Limb (tissue), 2 donors: ENCODE data around the gene GNB1.
"Not testable (repeated sequence)": the region's sequence is repeated elsewhere in the genome, so short reads cannot be mapped to it uniquely, and the experiment has no call there.

Experiments
- DNase-seq, 2 donors: peaks; one replicate each; pipeline ENCODE4 v3.0.0-alpha.2; 2016; ENCODE audit errors: extremely low spot score in 2 of 2

Gene GNB1

GRCh38 chr1:1891349-1892078 lies 627 bp upstream of the GNB1 start:
- peak in 1 of 2 donors; percentile 66 for DNase-seq

- DNase-seq = peak in 1 of 2 donors; percentile 70
Measured at GRCh38 chr1:1889847-1890505, 911 bp downstream of the GNB1 start.

GRCh38 chr1:1889090-1889750 lies 1.7 kb downstream of the GNB1 start:
- no peak for DNase-seq

DNA sequence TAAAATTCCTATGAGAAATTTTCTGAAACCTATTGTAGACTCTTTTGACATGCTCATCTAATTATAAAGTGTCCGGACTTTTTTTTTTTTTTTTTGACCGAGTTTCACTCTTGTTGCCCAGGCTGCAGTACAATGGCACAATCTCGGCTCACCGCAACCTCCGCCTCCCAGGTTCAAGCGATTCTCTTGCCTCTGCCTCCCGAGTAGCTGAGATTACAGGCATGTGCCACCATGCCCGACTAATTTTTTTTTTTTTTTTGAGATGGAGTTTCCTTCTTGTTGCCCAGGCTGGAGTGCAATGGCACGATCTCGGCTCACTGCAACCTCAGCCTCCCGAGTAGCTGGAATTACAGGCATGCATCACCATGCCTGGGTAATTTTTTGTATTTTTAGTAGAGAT lies 7.0 kb downstream of the GNB1 start:
- DNase-seq = not testable (repeated sequence)

GRCh38 chr1:1883092-1883873 lies 7.6 kb downstream of the GNB1 start:
- no peak for DNase-seq

DNA sequence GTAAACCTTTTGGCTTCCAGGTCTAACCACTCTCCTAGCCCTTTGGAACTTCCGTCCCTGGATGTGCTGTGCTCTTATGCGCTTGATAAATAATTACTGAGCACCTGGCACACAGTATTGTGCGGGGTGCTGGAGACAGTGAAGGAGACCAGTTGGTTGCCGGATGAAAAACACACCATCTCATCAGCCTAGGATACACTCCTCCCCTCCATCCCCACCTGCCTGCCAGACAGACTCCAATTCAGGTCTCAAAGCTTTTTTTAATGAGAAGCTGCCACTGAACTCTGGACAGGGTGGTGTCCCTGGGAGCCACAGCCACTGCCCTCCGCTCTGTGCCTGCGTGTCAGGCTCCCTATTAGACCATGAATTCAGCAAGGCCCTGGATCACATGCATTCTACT lies 9.2 kb downstream of the GNB1 start:
- no peak for DNase-seq

GRCh38 chr1:1880617-1881312 lies 10.1 kb downstream of the GNB1 start:
- no peak for DNase-seq

DNA sequence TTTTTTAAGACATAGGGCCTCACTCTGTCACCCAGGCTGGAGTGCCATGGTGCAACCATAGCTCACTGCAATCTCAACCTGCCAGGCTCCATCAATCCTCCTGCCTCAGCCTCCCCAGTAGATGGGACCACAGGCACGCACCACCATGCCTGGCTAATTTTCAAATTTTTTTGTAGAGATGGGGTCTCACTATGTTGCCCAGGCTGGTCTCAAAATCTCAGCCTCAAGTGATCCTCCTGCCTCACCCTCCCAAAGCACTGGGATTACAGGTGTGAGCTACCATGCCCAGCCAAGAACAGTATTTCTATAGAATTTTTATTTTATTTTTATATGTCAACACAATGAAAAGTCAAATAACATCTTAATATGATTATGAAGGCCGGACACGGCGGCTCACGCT lies 10.9 kb downstream of the GNB1 start:
- DNase-seq = no peak

GRCh38 chr1:1877865-1878436 lies 12.9 kb downstream of the GNB1 start:
- DNase-seq = no peak

- DNase-seq = no peak
Measured at GRCh38 chr1:1876335-1876930, 14.5 kb downstream of the GNB1 start.

- DNase-seq = no peak
Measured at GRCh38 chr1:1875932-1876331, 15.0 kb downstream of the GNB1 start.

DNA sequence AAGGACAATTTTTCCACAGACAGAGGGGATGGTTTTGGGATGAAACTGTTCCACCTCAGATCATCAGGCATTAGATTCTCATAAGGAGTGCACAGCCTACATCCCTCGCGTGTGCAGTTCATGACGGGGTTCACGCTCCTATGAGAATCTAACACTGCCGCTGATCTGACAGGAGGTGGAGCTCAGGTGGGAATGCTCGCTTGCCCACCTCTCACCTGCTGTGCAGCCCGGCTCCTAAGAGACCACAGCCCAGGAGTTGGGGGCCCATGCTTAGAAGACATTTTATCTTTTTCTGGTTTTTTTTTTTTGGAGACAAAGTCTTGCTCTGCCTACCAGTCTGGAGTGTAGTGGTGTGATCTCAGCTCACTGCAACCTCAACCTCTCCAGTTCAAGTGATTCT lies 16.0 kb downstream of the GNB1 start:
- no peak for DNase-seq

DNA sequence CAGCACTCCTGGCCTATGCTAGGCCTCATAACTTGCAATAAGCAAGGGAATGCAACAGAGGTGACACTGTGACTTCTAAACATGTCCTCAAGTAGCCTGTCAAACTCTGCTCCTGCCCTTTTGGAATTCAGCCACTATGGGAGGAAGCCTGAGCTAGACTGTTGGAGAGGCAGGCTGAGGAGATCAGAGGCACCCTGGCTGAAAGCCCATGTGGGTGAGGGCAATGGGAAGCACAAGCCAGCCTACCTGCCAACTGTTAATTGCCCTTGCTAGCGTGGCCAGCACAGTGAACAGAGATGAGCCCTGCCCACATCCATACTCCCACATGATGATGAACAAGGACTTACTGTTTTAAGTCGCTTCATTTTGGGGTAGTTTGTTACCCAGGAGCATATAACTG lies 17.7 kb downstream of the GNB1 start:
- no peak for DNase-seq

GRCh38 chr1:1872329-1872994 lies 18.4 kb downstream of the GNB1 start:
- no peak for DNase-seq

DNA sequence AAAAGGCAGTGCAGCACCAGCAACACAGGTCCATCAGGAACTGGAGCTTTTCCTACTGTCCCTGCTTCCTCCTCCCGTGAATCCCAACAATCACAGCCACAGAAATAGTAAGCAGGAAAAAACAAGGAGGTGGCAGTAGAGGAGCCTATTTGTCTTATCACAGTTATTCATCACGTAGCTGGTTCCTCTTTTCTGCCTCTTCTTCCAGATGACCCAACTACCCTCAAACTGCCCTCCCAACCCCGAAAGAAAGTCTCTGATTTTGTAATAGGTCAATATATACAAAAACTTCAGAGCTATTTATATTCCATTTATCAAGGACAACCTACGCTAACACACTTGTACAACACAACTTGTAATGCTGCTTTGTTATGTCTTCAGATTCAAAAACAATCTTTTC lies 21.4 kb downstream of the GNB1 start:
- DNase-seq = no peak

GRCh38 chr1:1867164-1867563 lies 23.7 kb downstream of the GNB1 start:
- no peak for DNase-seq

DNA sequence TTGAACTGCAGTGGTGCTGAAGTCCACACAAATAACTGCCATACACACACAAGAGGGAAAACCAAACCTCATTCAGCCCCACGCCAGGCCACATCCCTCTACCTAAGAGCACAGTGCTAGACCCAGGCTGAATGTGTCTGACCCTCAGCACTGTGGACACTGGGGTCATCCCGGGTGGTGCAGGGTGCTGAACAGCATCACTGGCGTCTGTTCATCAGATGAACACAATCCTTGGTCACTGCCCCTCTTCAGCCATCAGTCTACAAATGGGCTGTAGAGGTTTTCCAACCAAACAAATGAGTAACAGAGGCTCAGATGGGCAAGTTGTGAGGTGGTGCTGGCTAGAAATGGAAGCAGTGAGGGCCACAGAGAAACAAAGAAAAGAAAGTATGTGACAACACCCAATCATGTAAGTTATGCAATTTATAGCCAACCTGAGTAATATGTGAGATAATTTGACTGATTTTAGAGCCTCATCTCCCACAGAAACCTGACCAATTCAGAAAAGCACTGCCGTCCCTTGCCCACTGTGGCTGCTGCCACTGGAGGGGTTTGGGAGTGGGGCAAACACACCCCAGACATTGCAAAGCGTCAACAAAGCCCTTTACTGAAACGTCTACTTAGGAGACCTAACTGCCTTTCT lies 27.9 kb downstream of the GNB1 start:
- no peak for DNase-seq

DNA sequence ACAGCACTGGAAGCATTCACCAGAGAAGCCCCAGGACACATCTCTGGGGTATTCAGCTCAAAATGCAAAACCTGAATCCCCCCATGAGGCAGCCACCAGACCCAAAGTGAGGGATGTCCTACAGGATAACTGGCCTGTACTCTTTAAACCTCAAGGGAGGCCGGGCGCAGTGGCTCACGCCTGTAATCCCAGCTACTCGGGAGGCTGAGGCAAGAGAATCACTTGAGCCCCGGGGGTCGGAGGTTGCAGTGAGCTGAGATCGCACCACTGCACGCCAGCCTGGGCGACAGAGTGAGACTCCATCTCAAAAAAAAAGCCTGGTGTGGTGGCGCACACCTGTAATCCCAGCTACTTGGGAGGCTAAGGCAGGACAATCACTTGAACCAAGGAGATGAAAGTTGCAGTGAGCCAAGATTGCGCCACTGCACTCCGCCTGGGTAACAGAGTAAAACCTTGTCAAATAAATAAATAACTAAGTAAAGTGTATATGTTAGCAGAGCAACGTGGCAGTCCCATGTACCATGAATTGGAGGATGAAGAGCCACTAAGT lies 29.1 kb downstream of the GNB1 start:
- not testable (repeated sequence) for DNase-seq

DNA sequence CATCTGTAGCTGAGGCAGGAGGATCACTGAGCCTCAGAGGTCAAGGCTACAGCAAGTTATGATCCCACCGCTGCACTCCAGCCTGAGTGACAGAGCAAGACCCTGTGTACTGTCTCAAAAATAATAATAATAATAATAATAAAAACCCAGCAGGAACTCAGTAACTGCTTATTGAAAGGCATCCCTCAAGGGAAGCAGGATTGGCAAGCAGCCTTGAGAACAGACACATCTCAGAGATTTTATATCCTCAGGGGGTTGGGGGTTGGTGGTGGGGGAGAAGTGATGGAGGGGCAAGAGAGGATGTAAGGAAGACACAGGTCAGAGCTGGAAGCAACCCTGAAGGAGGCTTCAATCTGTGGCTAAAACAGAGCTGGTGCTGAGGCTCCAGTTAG lies 29.6 kb downstream of the GNB1 start:
- DNase-seq = no peak
